Panc1 (cell line): ENCODE measurements around the gene KDM4B.

Experiments
- POLR2AphosphoS5 ChIP-seq: IDR thresholded peaks from 2 replicates; pipeline ENCODE4 v1.6.1; 2012; ENCODE audit warnings: mild to moderate bottlenecking, low read depth, low read length, moderate library complexity
- REST ChIP-seq, 2 experiments: IDR thresholded peaks; 2 replicates each; pipeline ENCODE4 v1.6.1; 2011 to 2012; ENCODE audit warnings: low read depth in 2 of 2, control low read depth in 1 of 2, low read length in 1 of 2, mild to moderate bottlenecking in 1 of 2, moderate library complexity in 1 of 2; ENCODE audit not compliant: insufficient read depth in 1 of 2
- SIN3A ChIP-seq: IDR thresholded peaks from 2 replicates; pipeline ENCODE4 v1.6.1; 2012; ENCODE audit warnings: low read depth, mild to moderate bottlenecking, low read length, moderate library complexity, borderline replicate concordance; ENCODE audit not compliant: insufficient read depth
- TCF7L2 ChIP-seq: IDR thresholded peaks from 2 replicates; pipeline ENCODE4 v1.6.1; 2011; ENCODE audit warnings: mild to moderate bottlenecking, low read depth, low read length, inconsistent platforms
- TF ChIP-seq, protein P1 (sequence below): fragments of 450-650 bp; IDR thresholded peaks from 2 replicates; pipeline ENCODE4 v1.5.1; 2017; ENCODE audit warnings: mild to moderate bottlenecking

GRCh38 chr19:5183616-5184015 lies 214.7 kb downstream of the KDM4B start:
- TF ChIP-seq, protein P1, sequence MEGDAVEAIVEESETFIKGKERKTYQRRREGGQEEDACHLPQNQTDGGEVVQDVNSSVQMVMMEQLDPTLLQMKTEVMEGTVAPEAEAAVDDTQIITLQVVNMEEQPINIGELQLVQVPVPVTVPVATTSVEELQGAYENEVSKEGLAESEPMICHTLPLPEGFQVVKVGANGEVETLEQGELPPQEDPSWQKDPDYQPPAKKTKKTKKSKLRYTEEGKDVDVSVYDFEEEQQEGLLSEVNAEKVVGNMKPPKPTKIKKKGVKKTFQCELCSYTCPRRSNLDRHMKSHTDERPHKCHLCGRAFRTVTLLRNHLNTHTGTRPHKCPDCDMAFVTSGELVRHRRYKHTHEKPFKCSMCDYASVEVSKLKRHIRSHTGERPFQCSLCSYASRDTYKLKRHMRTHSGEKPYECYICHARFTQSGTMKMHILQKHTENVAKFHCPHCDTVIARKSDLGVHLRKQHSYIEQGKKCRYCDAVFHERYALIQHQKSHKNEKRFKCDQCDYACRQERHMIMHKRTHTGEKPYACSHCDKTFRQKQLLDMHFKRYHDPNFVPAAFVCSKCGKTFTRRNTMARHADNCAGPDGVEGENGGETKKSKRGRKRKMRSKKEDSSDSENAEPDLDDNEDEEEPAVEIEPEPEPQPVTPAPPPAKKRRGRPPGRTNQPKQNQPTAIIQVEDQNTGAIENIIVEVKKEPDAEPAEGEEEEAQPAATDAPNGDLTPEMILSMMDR, result no peak
- TF ChIP-seq REST (IDR thresholded peaks at IDR 0.05; ENCODE audit: insufficient read depth in 1 of 2, low read depth in 2 of 2, low read length in 1 of 2), result no peak
- TF ChIP-seq SIN3A, result no peak
- TF ChIP-seq POLR2AphosphoS5, result no peak
- TF ChIP-seq TCF7L2, result no peak
